ENCODE measurements around the gene CGREF1.

The CGREF1 gene

DNA sequence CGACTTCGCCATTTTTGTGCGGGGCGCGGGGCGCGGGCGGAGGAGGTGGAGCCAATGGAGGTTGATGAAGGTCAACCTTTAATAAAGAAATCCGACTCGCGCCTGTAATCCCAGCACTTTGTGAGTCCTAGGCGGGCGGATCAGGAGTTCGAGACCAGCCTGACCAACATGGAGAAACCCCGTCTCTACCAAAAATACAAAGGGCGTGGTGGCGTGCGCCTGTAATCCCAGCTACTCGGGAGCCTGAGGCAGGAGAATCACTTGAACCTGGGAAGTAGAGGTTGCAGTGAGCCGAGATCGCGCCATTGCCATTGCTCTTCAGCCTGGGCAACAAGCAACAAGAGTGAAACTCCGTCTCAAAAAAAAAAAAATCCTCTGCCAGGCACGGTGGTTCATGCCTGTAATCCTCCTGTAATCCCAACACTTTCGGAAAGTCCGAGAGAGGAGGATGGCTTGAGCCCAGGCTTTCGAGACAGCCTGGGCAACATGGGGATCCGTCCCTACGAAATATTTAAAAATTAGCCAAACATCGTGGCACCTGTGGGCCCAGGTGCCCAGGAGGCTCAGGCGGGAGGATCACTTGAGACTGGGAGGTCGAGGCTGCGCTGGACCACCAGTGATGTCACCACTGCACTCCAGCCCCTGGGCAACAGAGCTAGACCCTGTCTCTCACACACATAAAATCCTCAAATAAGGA lies 16.0 kb upstream of the CGREF1 start:
- Histone ChIP-seq H3K9me3 (ENCODE audit: control insufficient read depth, insufficient read depth, low read length) (no peaks in the 10 kb centered on the region), H3K27ac (ENCODE audit: low read depth, low read length) (no peak overlapping the region), H3F3A (ENCODE audit: control insufficient read depth, insufficient read depth) (no peaks in the 10 kb centered on the region), H3K4me1 (ENCODE audit: control insufficient read depth, low read length) (peaks cover 17% of the 10 kb centered on the region), H3K79me2 (ENCODE audit: control insufficient read depth, low read length) (peaks cover 22% of the 10 kb centered on the region), H3K36me3 (ENCODE audit: control insufficient read depth, low read length) (peaks cover 39% of the 10 kb centered on the region), H3K9me2 (replicated peaks; ENCODE audit: control insufficient read depth, low read length) (no peaks in the 10 kb centered on the region), H3K4me3 (ENCODE audit: low read length) (peak overlapping the region; percentile 97), H4K20me1 (ENCODE audit: control insufficient read depth, insufficient read depth, low read depth, low read length) (no peaks in the 10 kb centered on the region; the same call in 1 of the 2 replicates), H3K27me3 (ENCODE audit: control insufficient read depth, low read length) (no peaks in the 10 kb centered on the region), H3K4me2 (ENCODE audit: low read length) (peak overlapping the region; percentile 75)
- TF ChIP-seq, protein P1, sequence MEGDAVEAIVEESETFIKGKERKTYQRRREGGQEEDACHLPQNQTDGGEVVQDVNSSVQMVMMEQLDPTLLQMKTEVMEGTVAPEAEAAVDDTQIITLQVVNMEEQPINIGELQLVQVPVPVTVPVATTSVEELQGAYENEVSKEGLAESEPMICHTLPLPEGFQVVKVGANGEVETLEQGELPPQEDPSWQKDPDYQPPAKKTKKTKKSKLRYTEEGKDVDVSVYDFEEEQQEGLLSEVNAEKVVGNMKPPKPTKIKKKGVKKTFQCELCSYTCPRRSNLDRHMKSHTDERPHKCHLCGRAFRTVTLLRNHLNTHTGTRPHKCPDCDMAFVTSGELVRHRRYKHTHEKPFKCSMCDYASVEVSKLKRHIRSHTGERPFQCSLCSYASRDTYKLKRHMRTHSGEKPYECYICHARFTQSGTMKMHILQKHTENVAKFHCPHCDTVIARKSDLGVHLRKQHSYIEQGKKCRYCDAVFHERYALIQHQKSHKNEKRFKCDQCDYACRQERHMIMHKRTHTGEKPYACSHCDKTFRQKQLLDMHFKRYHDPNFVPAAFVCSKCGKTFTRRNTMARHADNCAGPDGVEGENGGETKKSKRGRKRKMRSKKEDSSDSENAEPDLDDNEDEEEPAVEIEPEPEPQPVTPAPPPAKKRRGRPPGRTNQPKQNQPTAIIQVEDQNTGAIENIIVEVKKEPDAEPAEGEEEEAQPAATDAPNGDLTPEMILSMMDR (IDR thresholded peaks at IDR 0.05; ENCODE audit: low read depth, low read length, poor library complexity, severe bottlenecking) = no peak
- no peak for TF ChIP-seq EZH2phosphoT487 (IDR thresholded peaks at IDR 0.05; ENCODE audit: borderline replicate concordance, low read length)

DNA sequence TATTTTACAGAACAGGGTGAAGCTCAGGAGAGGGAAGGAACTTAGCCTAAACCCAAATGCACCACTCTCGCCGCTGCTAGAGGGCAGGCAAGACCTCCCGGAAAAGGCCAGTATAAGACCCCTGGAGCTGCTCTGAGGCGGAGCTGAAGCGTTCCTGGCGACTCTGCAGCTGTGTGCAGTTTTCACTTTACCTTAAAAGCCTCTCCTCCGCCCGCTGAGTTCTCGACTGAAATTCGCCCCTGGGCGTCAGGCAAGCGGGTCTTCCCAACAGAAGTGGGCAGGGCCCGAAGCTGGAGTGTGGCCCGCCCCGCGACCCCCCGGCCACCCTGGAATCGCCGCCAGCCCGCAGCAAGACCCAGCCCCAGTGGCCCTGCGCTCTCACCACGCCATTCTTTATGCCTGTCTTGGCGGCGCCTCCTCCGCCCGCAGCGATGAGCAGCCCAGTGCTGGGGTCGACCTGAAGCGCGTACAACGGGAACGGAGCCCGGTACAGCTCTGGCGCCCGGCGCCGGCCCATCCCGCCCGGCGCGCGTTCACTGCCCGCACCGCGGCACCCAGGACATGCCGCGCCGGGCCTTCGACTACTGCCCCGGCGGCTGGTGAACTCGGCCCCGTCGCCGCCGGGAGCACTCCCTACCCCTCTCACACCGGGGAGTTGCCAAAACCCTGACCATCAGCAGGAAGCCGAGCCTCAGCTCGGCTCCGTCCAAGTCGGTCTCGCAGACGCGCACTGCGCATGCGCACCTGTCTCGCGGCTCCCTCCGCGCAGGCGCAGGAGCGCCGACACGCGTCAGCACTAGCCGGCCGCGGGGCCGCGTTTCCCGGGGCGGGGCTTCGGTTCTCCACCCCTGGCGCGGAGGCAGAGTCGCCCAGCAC lies 15.2 kb upstream of the CGREF1 start, which contains the start of gene PREB:
TSS of gene PREB (minus strand) at position 732 of the 876 bp plus-strand sequence. CDS start at position 517, 215 bp downstream.
- H3K27ac ChIP-seq (ENCODE audit: low read depth, low read length) = peak within 1 kb of the TSS; percentile 38
- no peaks in the 10 kb centered on the region for H3K27me3 ChIP-seq (ENCODE audit: control insufficient read depth, low read length)
- no peaks in the 10 kb centered on the region for H3K9me2 ChIP-seq (replicated peaks; ENCODE audit: control insufficient read depth, low read length)
- TF ChIP-seq, protein P1 (IDR thresholded peaks at IDR 0.05; ENCODE audit: low read depth, low read length, poor library complexity, severe bottlenecking) = peak; percentile 59
- no peak for TF ChIP-seq EZH2phosphoT487 (IDR thresholded peaks at IDR 0.05; ENCODE audit: borderline replicate concordance, low read length)
- H3K4me1 ChIP-seq (ENCODE audit: control insufficient read depth, low read length) = peaks cover 17% of the 10 kb centered on the region
- peaks cover 22% of the 10 kb centered on the region for H3K79me2 ChIP-seq (ENCODE audit: control insufficient read depth, low read length)
- peaks cover 47% of the 10 kb centered on the region for H3K36me3 ChIP-seq (ENCODE audit: control insufficient read depth, low read length)
- H3K9me3 ChIP-seq (ENCODE audit: control insufficient read depth, insufficient read depth, low read length) = no peaks in the 10 kb centered on the region
- H3F3A ChIP-seq (ENCODE audit: control insufficient read depth, insufficient read depth) = no peaks in the 10 kb centered on the region
- peak within 1 kb of the TSS; percentile 75 for H3K4me2 ChIP-seq (ENCODE audit: low read length)
- H3K4me3 ChIP-seq (ENCODE audit: low read length) = peak within 1 kb of the TSS; percentile 97
- no peaks in the 10 kb centered on the region; the same call in 1 of the 2 replicates for H4K20me1 ChIP-seq (ENCODE audit: control insufficient read depth, insufficient read depth, low read depth, low read length)

GRCh38 chr2:27133195-27133875 lies 14.4 kb upstream of the CGREF1 start:
- no peaks in the 10 kb centered on the region; the same call in 1 of the 2 replicates for H4K20me1 ChIP-seq (ENCODE audit: control insufficient read depth, insufficient read depth, low read depth, low read length)

More at GRCh38 chr2:27133195-27133875, 14.4 kb upstream of the CGREF1 start:
- H3K9me3 ChIP-seq (ENCODE audit: control insufficient read depth, insufficient read depth, low read length) = no peaks in the 10 kb centered on the region
- TF ChIP-seq EZH2phosphoT487 (IDR thresholded peaks at IDR 0.05; ENCODE audit: borderline replicate concordance, low read length) = no peak
- TF ChIP-seq, protein P1 (IDR thresholded peaks at IDR 0.05; ENCODE audit: low read depth, low read length, poor library complexity, severe bottlenecking) = no peak
- peaks cover 48% of the 10 kb centered on the region for H3K36me3 ChIP-seq (ENCODE audit: control insufficient read depth, low read length)
- peak overlapping the region; percentile 75 for H3K4me2 ChIP-seq (ENCODE audit: low read length)
- H3K27ac ChIP-seq (ENCODE audit: low read depth, low read length) = no peak overlapping the region
- H3K4me1 ChIP-seq (ENCODE audit: control insufficient read depth, low read length) = peaks cover 17% of the 10 kb centered on the region
- no peaks in the 10 kb centered on the region for H3K9me2 ChIP-seq (replicated peaks; ENCODE audit: control insufficient read depth, low read length)
- H3K4me3 ChIP-seq (ENCODE audit: low read length) = peak overlapping the region; percentile 97
- H3K79me2 ChIP-seq (ENCODE audit: control insufficient read depth, low read length) = peaks cover 22% of the 10 kb centered on the region
- no peaks in the 10 kb centered on the region for H3F3A ChIP-seq (ENCODE audit: control insufficient read depth, insufficient read depth)
- no peaks in the 10 kb centered on the region for H3K27me3 ChIP-seq (ENCODE audit: control insufficient read depth, low read length)
